Right ventricle myocardium superior (tissue), 1 donor: ENCODE results near the gene CD1C. TPM values are rescaled to one million over a fixed set of nuclear protein-coding genes. Genes with fewer than 3 reads are reported as not detected.
"Not testable (repeated sequence)": the region's sequence is repeated elsewhere in the genome, so short reads cannot be mapped to it uniquely, and the experiment has no call there.

Experiments
- ATAC-seq: fragments of 200-7000 bp; cut with Tn5 transposase; one replicate; pipeline ENCODE4 v1.9.1; 2020; ENCODE audit warnings: mild to moderate bottlenecking; ENCODE audit not compliant: poor library complexity
- DNase-seq: peaks from one replicate; pipeline ENCODE4 v3.0.0-alpha.2; 2020
- intact Hi-C: fragments of 100-400 bp; cut with DNase I; formaldehyde crosslinking; loops from one replicate; pipeline ENCODE4 v1.11.2; 2022
- long read RNA-seq: library from polyadenylated mRNA; unstranded; transcript quantifications from one replicate; pipeline ENCODE4 v2.0.0, GENCODE V29; 2021
- total RNA-seq: library from RNA; stranded (reverse); fragmentation: NEBNext Ultra II Directional; extraction: Animal tissue kit (Norgen Biotek cat#: 25700); gene quantifications from one replicate; pipeline ENCODE4 v1.2.1, GENCODE V29; 2021
- donor health status: DM: no; HTN: yes; CAD: no; lungs with severe emphysema.

CD1C gene
- 0.19 TPM for total RNA-seq
- long read RNA-seq, result 0 reads

GRCh38 chr1:158289811-158290210 is at the start of gene CD1C:
Gene CD1C (plus strand): TSS chr1:158289923. CDS start chr1:158290065, 142 bp downstream.
- intact Hi-C loops, result no loop called here
- no peak for ATAC-seq
- no peak for DNase-seq

GRCh38 chr1:158246650-158247049 is 43.1 kb upstream of the CD1C start:
- intact Hi-C loops, result no loop called here
- DNase-seq, result no peak
- ATAC-seq, result no peak

GRCh38 chr1:158248118-158248517 is 41.6 kb upstream of the CD1C start:
- peak; percentile 80 for ATAC-seq
- intact Hi-C loops, result no loop called here
- no peak for DNase-seq

- intact Hi-C loops, result no loop called here
- no peak for DNase-seq
- peak; percentile 58 for ATAC-seq
Measured at GRCh38 chr1:158248771-158249170, 41.0 kb upstream of the CD1C start.

- no peak for DNase-seq
- no peak for ATAC-seq
- intact Hi-C loops, result no loop called here
Measured at GRCh38 chr1:158249646-158250045, 40.1 kb upstream of the CD1C start.

- intact Hi-C loops, result no loop called here
- ATAC-seq, result no peak
- DNase-seq, result no peak
Measured at GRCh38 chr1:158251163-158251562, 38.6 kb upstream of the CD1C start.

GRCh38 chr1:158255656-158256055 is 34.1 kb upstream of the CD1C start:
- no peak for ATAC-seq
- intact Hi-C loops, result no loop called here
- DNase-seq, result no peak

- ATAC-seq, intact Hi-C loops, DNase-seq: not testable (repeated sequence)
Measured at GRCh38 chr1:158256747-158257146, 33.0 kb upstream of the CD1C start.

GRCh38 chr1:158257888-158258287 is 31.8 kb upstream of the CD1C start:
- intact Hi-C loops, result no loop called here
- ATAC-seq (no peak), DNase-seq (no peak)

GRCh38 chr1:158259117-158259516 is 30.6 kb upstream of the CD1C start:
- intact Hi-C loops, result no loop called here
- DNase-seq, result no peak
- no peak for ATAC-seq

GRCh38 chr1:158272681-158273080 is 17.0 kb upstream of the CD1C start:
- ATAC-seq, result no peak
- intact Hi-C loops, result no loop called here
- no peak for DNase-seq

- ATAC-seq (no peak), DNase-seq (no peak)
- intact Hi-C loops, result no loop called here
Measured at GRCh38 chr1:158274797-158275196, 14.9 kb upstream of the CD1C start.

- intact Hi-C loops, result not testable (repeated sequence)
Measured at GRCh38 chr1:158282421-158282820, 7.3 kb upstream of the CD1C start.

GRCh38 chr1:158283965-158284364 is 5.8 kb upstream of the CD1C start:
- intact Hi-C loops, result no loop called here
- ATAC-seq (no peak), DNase-seq (no peak)

More at GRCh38 chr1:158282421-158282820, 7.3 kb upstream of the CD1C start:
- not testable (repeated sequence) for DNase-seq, ATAC-seq

GRCh38 chr1:158285756-158286241 is 3.9 kb upstream of the CD1C start:
- intact Hi-C loops, result no loop called here
- DNase-seq (peak; percentile 56), ATAC-seq (peak; percentile 87)

- ATAC-seq, result no peak
- intact Hi-C loops, result no loop called here
- no peak for DNase-seq
Measured at GRCh38 chr1:158286487-158286886, 3.2 kb upstream of the CD1C start.

GRCh38 chr1:158286941-158287346 is 2.8 kb upstream of the CD1C start:
- intact Hi-C loops, result no loop called here
- ATAC-seq (no peak), DNase-seq (no peak)

GRCh38 chr1:158290321-158290844 is 660 bp downstream of the CD1C start:
- DNase-seq (no peak), ATAC-seq (peak; percentile 38)
- intact Hi-C loops, result no loop called here

GRCh38 chr1:158295791-158296190 is 6.1 kb downstream of the CD1C start:
- ATAC-seq (no peak), DNase-seq (no peak)
- intact Hi-C loops, result no loop called here

GRCh38 chr1:158310623-158311022 is 20.9 kb downstream of the CD1C start:
- ATAC-seq (no peak), DNase-seq (no peak)
- intact Hi-C loops, result no loop called here

- DNase-seq, result no peak
- intact Hi-C loops, result no loop called here
- no peak for ATAC-seq
Measured at GRCh38 chr1:158311066-158311465, 21.3 kb downstream of the CD1C start.
